IMR-90 (cell line): ENCODE results near the gene ZDHHC8. TPM values are rescaled to one million over a fixed set of nuclear protein-coding genes. Genes with fewer than 3 reads are reported as not detected.
A peak's percentile ranks its signal among the peaks of the same experiment; 100 is the strongest.

Experiments
- ATAC-seq: fragments of 200-7000 bp; cut with Tn5 transposase; 2 replicates; pipeline ENCODE4 v1.9.1; 2020; ENCODE audit warnings: low read depth, mild to moderate bottlenecking, moderate library complexity
- BruUV-seq: library from RNA; stranded (reverse); fragments of 400-500 nt; replicated peaks from 2 replicates; lab custom pipeline; 2021; lab: Mats Ljungman, UMichigan
- CTCF ChIA-PET: fragments of 300-600 bp; formaldehyde crosslinking; extraction: SDS; loops from one replicate; lab custom pipeline; 2021; ENCODE audit warnings: antibody characterized with exemption; lab: Yijun Ruan, JAX
- POLR2A ChIA-PET: fragments of 300-600 bp; sonication (Branson Sonifier 250); formaldehyde crosslinking; loops from one replicate; lab custom pipeline; 2022; ENCODE audit warnings: antibody characterized with exemption; ENCODE audit not compliant: unreplicated experiment; lab: Charles Lee
- DNase-seq: peaks from one replicate; pipeline ENCODE4 v3.0.0; 2013
- H2AFZ ChIP-seq: replicated peaks from 2 replicates; pipeline ENCODE3; 2013; ENCODE audit warnings: low read length, mild to moderate bottlenecking; ENCODE audit not compliant: poor library complexity
- H2AK5ac ChIP-seq: 2 replicates; pipeline ENCODE4 v1.6.1; 2013; ENCODE audit warnings: low read depth, low read length, inconsistent platforms
- H2AK9ac ChIP-seq: replicated peaks from 2 replicates; pipeline ENCODE3; 2013; ENCODE audit warnings: mild to moderate bottlenecking, low read depth, low read length, moderate library complexity; ENCODE audit not compliant: poor library complexity
- H2BK120ac ChIP-seq: 2 replicates; pipeline ENCODE4 v1.6.1; 2013; ENCODE audit warnings: low read depth, low read length, inconsistent platforms
- H2BK15ac ChIP-seq: 3 replicates; pipeline ENCODE4 v1.6.1; 2013; ENCODE audit warnings: low read depth, low read length, inconsistent platforms
- H2BK20ac ChIP-seq: 2 replicates; pipeline ENCODE4 v1.6.1; 2013; ENCODE audit warnings: low read depth, mild to moderate bottlenecking, inconsistent platforms, low read length, moderate library complexity
- H2BK5ac ChIP-seq: 2 replicates; pipeline ENCODE4 v1.6.1; 2013; ENCODE audit warnings: mild to moderate bottlenecking, low read depth, low read length, inconsistent platforms; ENCODE audit not compliant: poor library complexity, severe bottlenecking
- H3K14ac ChIP-seq: replicated peaks from 2 replicates; pipeline ENCODE4 v1.6.1; 2013; ENCODE audit warnings: low read depth, low read length, inconsistent platforms
- H3K18ac ChIP-seq: 2 replicates; pipeline ENCODE4 v1.6.1; 2013; ENCODE audit warnings: low read depth, low read length, control low read depth
- H3K23ac ChIP-seq: 2 replicates; pipeline ENCODE4 v1.6.1; 2013; ENCODE audit warnings: low read depth, low read length, inconsistent platforms
- H3K27ac ChIP-seq: 2 replicates; pipeline ENCODE4 v1.5.1; 2013; ENCODE audit warnings: mild to moderate bottlenecking, control low read depth, low read length; ENCODE audit not compliant: insufficient read depth
- H3K27me3 ChIP-seq: 2 replicates; pipeline ENCODE4 v1.6.1; 2013; ENCODE audit warnings: low read length; ENCODE audit not compliant: control insufficient read depth, insufficient read depth
- H3K36me3 ChIP-seq: 2 replicates; pipeline ENCODE4 v1.6.1; 2013; ENCODE audit warnings: low read length, mixed read lengths; ENCODE audit not compliant: control insufficient read depth, insufficient read depth
- H3K4ac ChIP-seq: 2 replicates; pipeline ENCODE4 v1.6.1; 2013; ENCODE audit warnings: low read depth, low read length, inconsistent platforms
- H3K4me1 ChIP-seq: 2 replicates; pipeline ENCODE4 v1.6.1; 2013; ENCODE audit warnings: low read length, mixed read lengths; ENCODE audit not compliant: control insufficient read depth, insufficient read depth
- H3K4me2 ChIP-seq: 2 replicates; pipeline ENCODE4 v1.6.1; 2013; ENCODE audit warnings: low read depth, mild to moderate bottlenecking, control low read depth, low read length, moderate library complexity
- H3K4me3 ChIP-seq: 2 replicates; pipeline ENCODE4 v1.5.1; 2013; ENCODE audit warnings: low read depth, mild to moderate bottlenecking, control low read depth, low read length, moderate library complexity; ENCODE audit not compliant: insufficient read depth
- H3K56ac ChIP-seq: 2 replicates; pipeline ENCODE4 v1.6.1; 2013; ENCODE audit warnings: low read length, inconsistent platforms; ENCODE audit not compliant: insufficient read depth; ENCODE audit errors: extremely low read depth
- H3K79me1 ChIP-seq, 2 experiments: 2 replicates each; pipeline ENCODE4 v1.6.1; 2013; ENCODE audit warnings: low read length in 2 of 2, inconsistent platforms in 1 of 2, low read depth in 1 of 2
- H3K9ac ChIP-seq: 2 replicates; pipeline ENCODE4 v1.6.1; 2013; ENCODE audit warnings: low read depth, low read length, control low read depth
- H3K9me1 ChIP-seq: 2 replicates; pipeline ENCODE4 v1.6.1; 2013; ENCODE audit warnings: low read length, inconsistent platforms; ENCODE audit not compliant: insufficient read depth
- H3K9me3 ChIP-seq: 2 replicates; pipeline ENCODE4 v1.6.1; 2013; ENCODE audit warnings: low read length; ENCODE audit not compliant: control insufficient read depth, insufficient read depth
- H4K20me1 ChIP-seq: 2 replicates; pipeline ENCODE4 v1.6.1; 2013; ENCODE audit warnings: low read length, inconsistent platforms; ENCODE audit not compliant: insufficient read depth
- H4K5ac ChIP-seq: 2 replicates; pipeline ENCODE4 v1.6.1; 2013; ENCODE audit warnings: mild to moderate bottlenecking, low read depth, low read length, control low read depth
- H4K8ac ChIP-seq, 2 experiments: 2 replicates each; pipeline ENCODE4 v1.6.1; 2013; ENCODE audit warnings: low read depth in 2 of 2, low read length in 2 of 2, control low read depth in 1 of 2, inconsistent platforms in 1 of 2
- H4K91ac ChIP-seq: 2 replicates; pipeline ENCODE4 v1.6.1; 2013; ENCODE audit warnings: low read depth, low read length, inconsistent platforms; ENCODE audit not compliant: insufficient read depth
- BHLHE40 ChIP-seq: fragments of 150-350 bp; IDR thresholded peaks from 2 replicates; pipeline ENCODE4 v1.6.1; 2016; ENCODE audit warnings: mild to moderate bottlenecking, low read depth, low read length
- CEBPB ChIP-seq: IDR thresholded peaks from 2 replicates; pipeline ENCODE4 v1.6.1; 2012; ENCODE audit warnings: low read depth, low read length, improper control_type of control experiment
- CHD1 ChIP-seq: IDR thresholded peaks from 2 replicates; pipeline ENCODE4 v1.6.1; 2012; ENCODE audit warnings: low read depth, low read length, improper control_type of control experiment
- CTCF ChIP-seq: conservative IDR thresholded peaks from 2 replicates; pipeline ENCODE4 v1.5.1; 2012; ENCODE audit warnings: mild to moderate bottlenecking, low read depth, low read length, improper control_type of control experiment
- FOS ChIP-seq: fragments of 150-350 bp; IDR thresholded peaks from 2 replicates; pipeline ENCODE4 v1.6.1; 2016; ENCODE audit warnings: low read depth, low read length
- MAFK ChIP-seq: IDR thresholded peaks from 2 replicates; pipeline ENCODE4 v1.6.1; 2012; ENCODE audit warnings: low read depth, low read length, improper control_type of control experiment
- MAZ ChIP-seq: IDR thresholded peaks from 2 replicates; pipeline ENCODE4 v1.6.1; 2012; ENCODE audit warnings: low read depth, mild to moderate bottlenecking, low read length, improper control_type of control experiment, moderate library complexity, borderline replicate concordance
- MXI1 ChIP-seq: IDR thresholded peaks from 2 replicates; pipeline ENCODE4 v1.6.1; 2012; ENCODE audit warnings: low read depth, mild to moderate bottlenecking, low read length, moderate library complexity, borderline replicate concordance
- NFE2L2 ChIP-seq: fragments of 150-350 bp; IDR thresholded peaks from 2 replicates; pipeline ENCODE4 v1.6.1; 2016; ENCODE audit warnings: low read depth, mild to moderate bottlenecking, low read length
- POLR2A ChIP-seq: IDR thresholded peaks from 2 replicates; pipeline ENCODE4 v1.6.1; 2012; ENCODE audit warnings: mild to moderate bottlenecking, low read depth, low read length
- RAD21 ChIP-seq: IDR thresholded peaks from 2 replicates; pipeline ENCODE4 v1.6.1; 2012; ENCODE audit warnings: low read length, improper control_type of control experiment
- RCOR1 ChIP-seq: IDR thresholded peaks from 2 replicates; pipeline ENCODE4 v1.6.1; 2012; ENCODE audit warnings: mild to moderate bottlenecking, low read length, improper control_type of control experiment; ENCODE audit not compliant: insufficient replicate concordance
- RFX5 ChIP-seq: IDR thresholded peaks from 2 replicates; pipeline ENCODE4 v1.8.0; 2012; ENCODE audit warnings: low read depth, mild to moderate bottlenecking, low read length, moderate library complexity
- SMC3 ChIP-seq: fragments of 150-350 bp; IDR thresholded peaks from 2 replicates; pipeline ENCODE4 v1.6.1; 2016; ENCODE audit warnings: low read depth, mild to moderate bottlenecking, antibody characterized with exemption, low read length, moderate library complexity
- USF2 ChIP-seq: fragments of 150-350 bp; IDR thresholded peaks from 2 replicates; pipeline ENCODE4 v1.6.1; 2017; ENCODE audit warnings: mild to moderate bottlenecking, antibody characterized with exemption, low read length, low read depth
- WGBS, 2 experiments: methylation state at CpG; one replicate each; pipeline versions ENCODE4 v1.1.5 to v1.1.7; 2013; ENCODE audit warnings: missing lambda C conversion rate in 2 of 2; ENCODE audit not compliant: insufficient read length in 1 of 2; ENCODE audit errors: extremely low coverage in 2 of 2; 5-methylcytosine and 5-hydroxymethylcytosine counted together
- dilution Hi-C: fragments of 300-500 bp; cut with HindIII; formaldehyde crosslinking; loops from one replicate; pipeline ENCODE4 v1.14.3; 2018; ENCODE audit warnings: low sequenced_read_pairs; ENCODE audit not compliant: unreplicated experiment
- in situ Hi-C: fragments of 300-500 bp; cut with MboI; formaldehyde crosslinking; loops from 3 replicates; pipeline ENCODE4 v1.14.3; 2019; ENCODE audit warnings: low sequenced_read_pairs, inconsistent platforms, mixed read lengths
- intact Hi-C: fragments of 100-400 bp; cut with micrococcal nuclease; formaldehyde crosslinking; loops from 2 replicates; pipeline ENCODE4 v1.10.0; 2022
- polyA plus RNA-seq, 3 experiments: library from polyadenylated mRNA; depleted of rRNA; stranded (reverse); fragments of >200 nt; gene quantifications; 2 replicates each; pipeline ENCODE4 v1.2.3, GENCODE V29; 2012; ENCODE audit warnings: low replicate concordance in 1 of 3
- total RNA-seq: library from RNA; depleted of rRNA; stranded (reverse); fragments of >200 nt; gene quantifications from 2 replicates; pipeline ENCODE4 v1.2.3, GENCODE V29; 2012

Gene ZDHHC8
- total and polyA plus RNA-seq, 2 of the 4 experiments (the other 2 are of a cell fraction) = 2.5 to 72.6 TPM

GRCh38 chr22:20114506-20115475 is 16.8 kb upstream of the ZDHHC8 start:
- peaks cover 60% of the 10 kb centered on the region for H3K36me3 ChIP-seq
- no peak for ATAC-seq
- no peaks in the 10 kb centered on the region for H3K9me3 ChIP-seq
- no peak overlapping the region for H3K4me3 ChIP-seq
- no TSS peak for BruUV-seq
- no peak overlapping the region for H3K23ac ChIP-seq
- H3K4me1 ChIP-seq = peaks cover 6% of the 10 kb centered on the region
- no peak overlapping the region for H4K5ac ChIP-seq
- H3K27me3 ChIP-seq = no peaks in the 10 kb centered on the region
- H4K20me1 ChIP-seq = peaks cover 22% of the 10 kb centered on the region
- no peaks in the 10 kb centered on the region for H3K9me1 ChIP-seq
- no peak overlapping the region for H4K91ac ChIP-seq
- H2AFZ ChIP-seq = no peak overlapping the region
- no peak overlapping the region for H3K4ac ChIP-seq
- H2AK5ac ChIP-seq = no peak overlapping the region
- no peak for DNase-seq
- H2BK15ac ChIP-seq = no peak overlapping the region
- no peak overlapping the region for H4K8ac ChIP-seq
- H3K14ac ChIP-seq = no peak overlapping the region
- H2BK5ac ChIP-seq = no peak overlapping the region
- in situ Hi-C loops (no loop called here), intact Hi-C loops (no loop called here), dilution Hi-C loops (no loop called here)
- H2BK20ac ChIP-seq = no peak overlapping the region
- no peak overlapping the region for H3K27ac ChIP-seq
- CTCF ChIA-PET = no interaction called here
- H3K18ac ChIP-seq = no peak overlapping the region
- POLR2A ChIA-PET = no interaction called here
- H2AK9ac ChIP-seq = peak overlapping the region; percentile 51
- H3K9ac ChIP-seq = no peak overlapping the region
- H3K79me1 ChIP-seq = peaks cover 11 to 37% of the 10 kb centered on the region in 2 experiments; a peak in 3 of 4 replicates
- 94% methylated on average over 20 of the region's 36 CpGs; no CpG with 5 or more reads in 1 of the 2 experiments for WGBS, 2 experiments
- H2BK120ac ChIP-seq = no peak overlapping the region
- H3K56ac ChIP-seq = no peak overlapping the region
- no peak overlapping the region for H3K4me2 ChIP-seq
- TF ChIP-seq MXI1 (no peak), SMC3 (no peak), CHD1 (no peak), RFX5 (no peak), FOS (no peak), RCOR1 (no peak), USF2 (no peak), CEBPB (no peak), POLR2A (no peak; the same call in 1 of the 2 replicates), RAD21 (no peak), NFE2L2 (no peak), CTCF (no peak), MAZ (no peak), MAFK (no peak), BHLHE40 (no peak)
